HG03108 (cell line): ENCODE results near the gene NEK10.
"Not testable (repeated sequence)": the region's sequence is repeated elsewhere in the genome, so short reads cannot be mapped to it uniquely, and the experiment has no call there.

Experiments
- ATAC-seq: cut with Tn5 transposase; IDR thresholded peaks from one replicate; pipeline ENCODE4 v1.9.1; 2021; ENCODE audit warnings: moderate library complexity; ENCODE audit not compliant: unreplicated experiment

The NEK10 gene

GRCh38 chr3:27315003-27315402 lies 54.2 kb downstream of the NEK10 start:
- ATAC-seq: no peak

- peak; percentile 70 for ATAC-seq
Measured at GRCh38 chr3:27312044-27312668, 57.0 kb downstream of the NEK10 start.

- ATAC-seq: no peak
Measured at GRCh38 chr3:27311400-27311799, 57.8 kb downstream of the NEK10 start.

GRCh38 chr3:27310688-27311087 lies 58.5 kb downstream of the NEK10 start:
- ATAC-seq: no peak

- no peak for ATAC-seq
Measured at GRCh38 chr3:27307566-27307965, 61.6 kb downstream of the NEK10 start.

GRCh38 chr3:27302891-27303290 lies 66.3 kb downstream of the NEK10 start:
- ATAC-seq: no peak

GRCh38 chr3:27298981-27299380 lies 70.2 kb downstream of the NEK10 start:
- ATAC-seq: not testable (repeated sequence)

GRCh38 chr3:27293939-27294338 lies 75.2 kb downstream of the NEK10 start:
- ATAC-seq: no peak

- no peak for ATAC-seq
Measured at GRCh38 chr3:27290760-27291159, 78.4 kb downstream of the NEK10 start.

GRCh38 chr3:27289769-27290413 lies 79.3 kb downstream of the NEK10 start:
- ATAC-seq: no peak

GRCh38 chr3:27287052-27287451 lies 82.1 kb downstream of the NEK10 start:
- no peak for ATAC-seq

- not testable (repeated sequence) for ATAC-seq
Measured at GRCh38 chr3:27286467-27286866, 82.7 kb downstream of the NEK10 start.

GRCh38 chr3:27285668-27286067 lies 83.5 kb downstream of the NEK10 start:
- no peak for ATAC-seq

GRCh38 chr3:27281671-27282150 lies 87.5 kb downstream of the NEK10 start:
- ATAC-seq: no peak

- ATAC-seq: no peak
Measured at GRCh38 chr3:27279123-27279522, 90.1 kb downstream of the NEK10 start.

GRCh38 chr3:27278383-27279055 lies 90.7 kb downstream of the NEK10 start:
- no peak for ATAC-seq

- no peak for ATAC-seq
Measured at GRCh38 chr3:27275441-27275990, 93.7 kb downstream of the NEK10 start.

GRCh38 chr3:27271890-27272289 lies 97.3 kb downstream of the NEK10 start:
- no peak for ATAC-seq

- ATAC-seq: no peak
Measured at GRCh38 chr3:27254896-27255295, 114.3 kb downstream of the NEK10 start.

- ATAC-seq: peak; percentile 84
Measured at GRCh38 chr3:27253831-27254230, 115.4 kb downstream of the NEK10 start.

GRCh38 chr3:27253391-27253790 lies 115.8 kb downstream of the NEK10 start:
- no peak for ATAC-seq

- ATAC-seq: no peak
Measured at GRCh38 chr3:27252646-27253045, 116.5 kb downstream of the NEK10 start.
